Tibial nerve (tissue), 4 donors: Measurements from ENCODE around the gene CCDC148. TPM values are rescaled to one million over a fixed set of nuclear protein-coding genes. Genes with fewer than 3 reads are reported as not detected.

Source experiments
- DNase-seq, 2 donors: peaks; one replicate each; pipeline ENCODE4 v3.0.0-alpha.2; 2019; ENCODE audit warnings: low spot score in 2 of 2
- H3K27ac ChIP-seq, 4 donors: fragments of 200-600 bp; sonication (generic) in 3 of 4; one replicate each; pipeline ENCODE4 v1.5.1; 2017 to 2019; ENCODE audit warnings: mild to moderate bottlenecking in 1 of 4
- H3K27me3 ChIP-seq, 2 donors: fragments of 200-600 bp; sonication (generic) in 1 of 2; one replicate each; pipeline versions ENCODE4 v1.5.1 to v1.6.0; 2017 to 2019
- H3K36me3 ChIP-seq, 3 donors: fragments of 200-600 bp; sonication (generic); one replicate each; pipeline ENCODE4 v1.5.1; 2018 to 2019
- H3K4me1 ChIP-seq, 4 donors: fragments of 200-600 bp; sonication (generic) in 3 of 4; one replicate each; pipeline ENCODE4 v1.5.1; 2017 to 2019
- H3K4me3 ChIP-seq, 4 donors: fragments of 200-600 bp; sonication (generic) in 3 of 4; one replicate each; pipeline ENCODE4 v1.5.1; 2017 to 2019; ENCODE audit warnings: mild to moderate bottlenecking in 1 of 4, moderate library complexity in 1 of 4
- H3K9me3 ChIP-seq, 4 donors: fragments of 200-600 bp; sonication (generic) in 3 of 4; one replicate each; pipeline ENCODE4 v1.5.1; 2017 to 2019
- EP300 ChIP-seq, 2 donors: sonication (generic); formaldehyde crosslinking; IDR thresholded peaks; one replicate each; pipeline ENCODE4 v1.6.1; 2017; ENCODE audit warnings: antibody characterized with exemption in 2 of 2, mild to moderate bottlenecking in 1 of 2
- POLR2A ChIP-seq, 2 donors: fragments of 450-650 bp; IDR thresholded peaks; one replicate each; pipeline ENCODE4 v1.6.1; 2017; ENCODE audit warnings: antibody characterized with exemption in 2 of 2, mild to moderate bottlenecking in 2 of 2, moderate library complexity in 2 of 2
- WGBS, 2 donors: methylation state at CpG; one replicate each; pipeline ENCODE4 v1.1.5; 2018; 5-methylcytosine and 5-hydroxymethylcytosine counted together
- total RNA-seq, 4 donors: library from RNA; depleted of rRNA; stranded (reverse); fragments of >200 nt; gene quantifications; one replicate each; pipeline ENCODE4 v1.1.0, GENCODE V29; 2016
- TF ChIP-seq, protein P1 (sequence below), 5 experiments: fragments of 200-600 bp in 3 of 5; fragments of 450-650 bp in 2 of 5; sonication (generic) in 3 of 5; IDR thresholded peaks; one replicate each; pipeline ENCODE4 v1.5.1; 2016 to 2019; ENCODE audit warnings: antibody characterized with exemption in 5 of 5, mild to moderate bottlenecking in 3 of 5, moderate library complexity in 2 of 5

The CCDC148 gene
- total RNA-seq, 4 donors from 2014 or later: 0.30 to 2.5 (median 1.9) TPM

DNA sequence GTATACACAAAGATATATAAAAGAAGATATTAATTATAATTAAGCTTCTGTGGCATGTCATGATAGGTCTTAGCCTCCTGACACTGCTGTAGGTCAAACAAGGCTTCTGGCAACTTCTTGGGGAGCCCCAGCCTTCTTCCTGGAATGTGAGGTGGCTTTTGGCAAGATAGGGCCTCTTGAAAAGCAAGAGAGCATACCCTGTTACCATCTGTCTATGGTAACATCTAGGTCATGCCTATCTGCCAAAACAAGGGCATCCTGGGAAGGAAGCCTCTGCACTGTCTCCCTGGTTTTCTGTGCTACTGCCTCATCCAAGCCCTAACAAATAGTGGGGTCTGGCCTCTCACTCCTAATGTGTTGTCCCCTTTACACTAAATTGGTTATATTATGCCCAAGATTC is 70.9 kb downstream of the CCDC148 start:
- Histone ChIP-seq H3K27ac (no peak overlapping the region), H3K4me3 (no peak overlapping the region), H3K4me1 (no peaks in the 10 kb centered on the region), H3K9me3 (no peaks in the 10 kb centered on the region), H3K27me3 (no peaks in the 10 kb centered on the region), H3K36me3 (no peaks in the 10 kb centered on the region)
- DNase-seq: no peak
- no peak for TF ChIP-seq EP300 (IDR thresholded peaks at IDR 0.05)
- TF ChIP-seq POLR2A (IDR thresholded peaks at IDR 0.05): no peak
- TF ChIP-seq, protein P1, sequence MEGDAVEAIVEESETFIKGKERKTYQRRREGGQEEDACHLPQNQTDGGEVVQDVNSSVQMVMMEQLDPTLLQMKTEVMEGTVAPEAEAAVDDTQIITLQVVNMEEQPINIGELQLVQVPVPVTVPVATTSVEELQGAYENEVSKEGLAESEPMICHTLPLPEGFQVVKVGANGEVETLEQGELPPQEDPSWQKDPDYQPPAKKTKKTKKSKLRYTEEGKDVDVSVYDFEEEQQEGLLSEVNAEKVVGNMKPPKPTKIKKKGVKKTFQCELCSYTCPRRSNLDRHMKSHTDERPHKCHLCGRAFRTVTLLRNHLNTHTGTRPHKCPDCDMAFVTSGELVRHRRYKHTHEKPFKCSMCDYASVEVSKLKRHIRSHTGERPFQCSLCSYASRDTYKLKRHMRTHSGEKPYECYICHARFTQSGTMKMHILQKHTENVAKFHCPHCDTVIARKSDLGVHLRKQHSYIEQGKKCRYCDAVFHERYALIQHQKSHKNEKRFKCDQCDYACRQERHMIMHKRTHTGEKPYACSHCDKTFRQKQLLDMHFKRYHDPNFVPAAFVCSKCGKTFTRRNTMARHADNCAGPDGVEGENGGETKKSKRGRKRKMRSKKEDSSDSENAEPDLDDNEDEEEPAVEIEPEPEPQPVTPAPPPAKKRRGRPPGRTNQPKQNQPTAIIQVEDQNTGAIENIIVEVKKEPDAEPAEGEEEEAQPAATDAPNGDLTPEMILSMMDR (IDR thresholded peaks at IDR 0.05): no peak

DNA sequence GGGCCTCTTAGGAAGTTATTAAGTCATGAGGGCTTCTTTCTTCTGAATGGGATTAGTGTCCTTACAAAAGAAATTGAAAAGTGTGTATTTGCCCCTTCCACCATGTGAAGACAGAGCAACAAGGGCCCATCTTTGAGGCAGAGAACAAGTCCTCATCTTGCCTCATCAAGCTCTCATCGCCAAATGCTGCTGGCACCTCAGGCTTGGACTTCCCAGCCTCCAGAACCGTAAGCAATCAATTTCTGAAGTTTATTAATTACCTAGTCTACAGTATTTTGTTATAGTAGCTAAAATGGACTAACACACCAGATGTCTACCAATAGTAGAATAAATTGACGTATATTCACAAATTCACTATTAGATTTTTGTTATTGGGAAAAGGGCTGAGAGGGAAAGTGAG is 74.6 kb downstream of the CCDC148 start:
- no peak for TF ChIP-seq POLR2A (IDR thresholded peaks at IDR 0.05)
- TF ChIP-seq, protein P1 (IDR thresholded peaks at IDR 0.05): no peak
- no peak for TF ChIP-seq EP300 (IDR thresholded peaks at IDR 0.05)
- no peak for DNase-seq
- no peaks in the 10 kb centered on the region for H3K9me3 ChIP-seq
- no peaks in the 10 kb centered on the region for H3K36me3 ChIP-seq
- WGBS, 2 donors: 96 to 97% methylated on average over 3 of the region's 3 CpGs
- H3K4me3 ChIP-seq: no peak overlapping the region
- H3K27me3 ChIP-seq: no peaks in the 10 kb centered on the region
- H3K27ac ChIP-seq: no peak overlapping the region
- no peaks in the 10 kb centered on the region for H3K4me1 ChIP-seq

DNA sequence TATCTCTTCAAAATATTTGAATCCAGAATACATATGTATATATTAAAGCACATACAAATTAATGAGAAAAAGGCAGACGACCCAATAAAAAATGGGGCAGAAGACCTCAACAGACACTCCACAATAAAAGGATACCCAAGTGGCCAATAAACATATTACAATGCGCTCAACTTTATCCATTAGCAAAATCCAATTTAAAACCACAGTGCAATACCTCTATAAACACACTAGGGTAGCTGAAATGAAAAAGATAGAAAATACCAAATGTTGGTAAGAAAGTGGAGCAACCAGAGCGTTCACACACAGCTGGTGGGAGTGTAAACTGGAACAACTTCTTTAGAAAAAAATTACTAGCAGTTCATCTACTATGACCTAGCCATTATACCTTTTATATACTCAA is 75.3 kb downstream of the CCDC148 start:
- Histone ChIP-seq H3K4me1 (no peaks in the 10 kb centered on the region), H3K9me3 (no peaks in the 10 kb centered on the region), H3K27me3 (no peaks in the 10 kb centered on the region), H3K4me3 (no peak overlapping the region), H3K27ac (no peak overlapping the region), H3K36me3 (no peaks in the 10 kb centered on the region)
- no peak for DNase-seq
- TF ChIP-seq POLR2A (IDR thresholded peaks at IDR 0.05) (no peak), EP300 (IDR thresholded peaks at IDR 0.05) (no peak)
- TF ChIP-seq, protein P1 (IDR thresholded peaks at IDR 0.05): no peak
- 72 to 73% methylated on average over 3 of the region's 3 CpGs for WGBS, 2 donors

DNA sequence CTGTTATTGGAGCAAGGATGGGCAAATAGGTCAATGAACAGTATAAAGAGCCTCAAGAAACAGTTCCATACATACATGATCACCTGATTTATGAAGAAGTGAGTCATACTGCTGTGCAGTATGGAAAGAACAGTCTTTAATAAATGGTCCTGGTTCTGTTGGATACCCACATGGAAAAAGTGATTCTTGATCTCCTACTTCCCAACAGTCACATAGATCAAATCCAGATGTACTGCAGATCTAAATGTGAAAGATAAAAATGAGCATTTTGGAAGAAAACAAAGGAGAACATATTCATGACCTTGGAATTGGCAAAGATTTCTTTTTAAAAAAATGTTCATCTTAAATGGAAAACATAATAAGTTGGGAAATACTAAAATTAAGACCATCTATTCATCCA is 75.8 kb downstream of the CCDC148 start:
- TF ChIP-seq POLR2A (IDR thresholded peaks at IDR 0.05): no peak
- TF ChIP-seq, protein P1 (IDR thresholded peaks at IDR 0.05): no peak
- no peak for TF ChIP-seq EP300 (IDR thresholded peaks at IDR 0.05)
- no peak overlapping the region for H3K4me3 ChIP-seq
- no peaks in the 10 kb centered on the region for H3K27me3 ChIP-seq
- H3K9me3 ChIP-seq: no peaks in the 10 kb centered on the region
- H3K4me1 ChIP-seq: no peaks in the 10 kb centered on the region
- H3K27ac ChIP-seq: no peak overlapping the region
- no peak for DNase-seq
- H3K36me3 ChIP-seq: no peaks in the 10 kb centered on the region

DNA sequence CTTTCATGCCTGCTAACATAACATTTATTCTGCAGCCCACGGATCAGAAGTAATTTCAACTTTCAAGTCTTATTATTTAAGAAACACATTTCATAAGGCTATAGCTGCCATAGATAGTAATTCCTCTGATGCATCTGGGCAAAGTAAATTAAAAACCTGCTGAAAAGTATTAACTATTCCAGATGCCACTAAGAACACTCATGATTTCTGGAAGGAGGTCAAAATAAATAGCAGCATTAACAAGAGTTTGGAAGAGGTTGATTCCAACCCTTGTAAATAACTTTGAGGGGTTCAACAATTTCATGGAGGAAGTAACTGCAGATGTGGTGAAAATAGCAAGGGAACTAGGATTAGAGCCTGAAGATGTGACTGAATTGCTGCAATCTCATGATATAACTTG is 77.6 kb downstream of the CCDC148 start:
- no peaks in the 10 kb centered on the region for H3K36me3 ChIP-seq
- no peak for DNase-seq
- TF ChIP-seq, protein P1 (IDR thresholded peaks at IDR 0.05): no peak
- TF ChIP-seq POLR2A (IDR thresholded peaks at IDR 0.05) (no peak), EP300 (IDR thresholded peaks at IDR 0.05) (no peak)
- H3K4me1 ChIP-seq: no peaks in the 10 kb centered on the region
- no peak overlapping the region for H3K4me3 ChIP-seq
- no peaks in the 10 kb centered on the region for H3K27me3 ChIP-seq
- WGBS, 2 donors: 72% methylated on average over 1 of the region's 1 CpG
- H3K27ac ChIP-seq: no peak overlapping the region
- no peaks in the 10 kb centered on the region for H3K9me3 ChIP-seq
